Kidney (tissue), 14 donors: Measurements from ENCODE around the gene CNOT3. TPM values are rescaled to one million over a fixed set of nuclear protein-coding genes. Genes with fewer than 3 reads are reported as not detected.

Experiments
- DNase-seq, 5 donors: peaks; one replicate each; pipeline ENCODE4 v3.0.0-alpha.2; 2013 to 2020
- FAIRE-seq: peaks from 2 replicates; lab custom pipeline; 2012; peaks lifted over from hg19 to GRCh38; lab: Jason Lieb, UNC
- H3K27ac ChIP-seq, 2 donors: one replicate each; pipeline ENCODE4 v1.7.0; 2013; ENCODE audit warnings: low read depth in 2 of 2, low read length in 2 of 2, inconsistent platforms in 1 of 2
- H3K27me3 ChIP-seq: one replicate; pipeline ENCODE4 v1.7.1; 2013; ENCODE audit warnings: low read length, inconsistent platforms; ENCODE audit not compliant: control insufficient read depth, insufficient read depth
- H3K36me3 ChIP-seq, 3 donors: one replicate each; pipeline versions ENCODE4 v1.7.0 to v1.7.1; 2013; ENCODE audit warnings: low read length in 3 of 3, control low read depth in 1 of 3, inconsistent platforms in 1 of 3; ENCODE audit not compliant: insufficient read depth in 3 of 3, control insufficient read depth in 2 of 3
- H3K4me1 ChIP-seq, 3 donors: one replicate each; pipeline versions ENCODE4 v1.7.0 to v1.7.1; 2013; ENCODE audit warnings: low read length in 3 of 3, inconsistent platforms in 1 of 3, low read depth in 1 of 3; ENCODE audit not compliant: control insufficient read depth in 2 of 3, insufficient read depth in 2 of 3
- H3K4me3 ChIP-seq, 3 donors: one replicate each; pipeline versions ENCODE4 v1.7.0 to v1.8.1; 2013; ENCODE audit warnings: low read length in 3 of 3, control low read depth in 1 of 3, inconsistent platforms in 1 of 3
- H3K9ac ChIP-seq, 3 donors: one replicate each; pipeline versions ENCODE4 v1.7.0 to v1.7.1; 2013; ENCODE audit warnings: low read length in 3 of 3, control low read depth in 1 of 3, inconsistent platforms in 1 of 3
- H3K9me3 ChIP-seq, 3 donors: one replicate each; pipeline versions ENCODE4 v1.7.0 to v1.7.1; 2013; ENCODE audit warnings: low read length in 3 of 3, control low read depth in 1 of 3, inconsistent platforms in 1 of 3; ENCODE audit not compliant: control insufficient read depth in 2 of 3, insufficient read depth in 1 of 3
- intact Hi-C: fragments of 100-400 bp; cut with DNase I; formaldehyde crosslinking; loops from one replicate; pipeline ENCODE4 v1.11.1; 2022
- polyA plus RNA-seq: library from polyadenylated mRNA; stranded (reverse); fragments of 350-450 nt; fragmentation: Illumina TruSeq; extraction: RNeasy Lipid Tissue Mini Kit (QIAGEN cat#74804); gene quantifications from one replicate; pipeline ENCODE4 v1.2.3, GENCODE V29; 2014; ENCODE audit warnings: low read depth, low replicate concordance; ENCODE audit not compliant: insufficient read depth
- total RNA-seq: library from RNA; stranded (reverse); fragmentation: NEBNext Ultra II Directional; extraction: Animal tissue kit (Norgen Biotek cat#: 25700); gene quantifications from one replicate; pipeline ENCODE4 v1.2.1, GENCODE V29; 2021
- TF ChIP-seq, protein P1 (sequence below): IDR thresholded peaks from 3 replicates; pipeline ENCODE4 v1.5.1; 2012; ENCODE audit warnings: mild to moderate bottlenecking, moderate library complexity, borderline replicate concordance; ENCODE audit not compliant: insufficient read depth; ENCODE audit errors: extremely low read depth
- donor health status: control.
- donor health status: control.
- donor health status: control.
- donor health status: control.
- donor health status: control.
- donor health status: DM: yes; HTN: yes; CAD: no.
- donor health status: Normal renal cell carcinoma (clear cell type).

CNOT3 gene
- total and polyA plus RNA-seq, 2 donors from 2014 or later = 30.8 to 38.1 TPM

DNA sequence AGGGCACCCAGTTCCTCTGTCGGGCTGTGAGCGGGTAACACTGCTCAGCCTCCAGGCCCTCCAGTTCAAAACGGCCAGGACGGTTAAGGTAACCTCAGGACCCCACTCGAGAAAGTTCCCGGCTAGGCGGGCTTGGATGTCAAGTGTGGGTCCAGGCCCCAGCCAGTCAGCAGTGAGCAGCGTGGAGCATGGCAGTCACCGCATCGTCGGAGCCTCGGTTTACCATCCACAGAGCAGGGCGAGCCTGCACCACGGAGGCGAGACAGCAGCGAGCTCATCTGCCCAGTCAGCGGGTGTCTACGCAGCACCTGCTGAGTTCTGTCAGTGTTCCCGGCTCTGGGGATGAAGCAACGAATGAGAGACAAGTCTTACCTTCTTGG, 8.0 kb upstream of the CNOT3 start:
- Histone ChIP-seq H3K36me3 (peaks cover 0 to 30% (median 20%) of the 10 kb centered on the region in 3 donors), H3K4me3 (no peak overlapping the region), H3K9ac (no peak overlapping the region), H3K4me1 (no peaks in the 10 kb centered on the region), H3K9me3 (no peaks in the 10 kb centered on the region), H3K27ac (no peak overlapping the region), H3K27me3 (no peaks in the 10 kb centered on the region)
- intact Hi-C loops = no loop called here
- FAIRE-seq (no peak), DNase-seq (no peak)
- TF ChIP-seq, protein P1, sequence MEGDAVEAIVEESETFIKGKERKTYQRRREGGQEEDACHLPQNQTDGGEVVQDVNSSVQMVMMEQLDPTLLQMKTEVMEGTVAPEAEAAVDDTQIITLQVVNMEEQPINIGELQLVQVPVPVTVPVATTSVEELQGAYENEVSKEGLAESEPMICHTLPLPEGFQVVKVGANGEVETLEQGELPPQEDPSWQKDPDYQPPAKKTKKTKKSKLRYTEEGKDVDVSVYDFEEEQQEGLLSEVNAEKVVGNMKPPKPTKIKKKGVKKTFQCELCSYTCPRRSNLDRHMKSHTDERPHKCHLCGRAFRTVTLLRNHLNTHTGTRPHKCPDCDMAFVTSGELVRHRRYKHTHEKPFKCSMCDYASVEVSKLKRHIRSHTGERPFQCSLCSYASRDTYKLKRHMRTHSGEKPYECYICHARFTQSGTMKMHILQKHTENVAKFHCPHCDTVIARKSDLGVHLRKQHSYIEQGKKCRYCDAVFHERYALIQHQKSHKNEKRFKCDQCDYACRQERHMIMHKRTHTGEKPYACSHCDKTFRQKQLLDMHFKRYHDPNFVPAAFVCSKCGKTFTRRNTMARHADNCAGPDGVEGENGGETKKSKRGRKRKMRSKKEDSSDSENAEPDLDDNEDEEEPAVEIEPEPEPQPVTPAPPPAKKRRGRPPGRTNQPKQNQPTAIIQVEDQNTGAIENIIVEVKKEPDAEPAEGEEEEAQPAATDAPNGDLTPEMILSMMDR = no peak

DNA sequence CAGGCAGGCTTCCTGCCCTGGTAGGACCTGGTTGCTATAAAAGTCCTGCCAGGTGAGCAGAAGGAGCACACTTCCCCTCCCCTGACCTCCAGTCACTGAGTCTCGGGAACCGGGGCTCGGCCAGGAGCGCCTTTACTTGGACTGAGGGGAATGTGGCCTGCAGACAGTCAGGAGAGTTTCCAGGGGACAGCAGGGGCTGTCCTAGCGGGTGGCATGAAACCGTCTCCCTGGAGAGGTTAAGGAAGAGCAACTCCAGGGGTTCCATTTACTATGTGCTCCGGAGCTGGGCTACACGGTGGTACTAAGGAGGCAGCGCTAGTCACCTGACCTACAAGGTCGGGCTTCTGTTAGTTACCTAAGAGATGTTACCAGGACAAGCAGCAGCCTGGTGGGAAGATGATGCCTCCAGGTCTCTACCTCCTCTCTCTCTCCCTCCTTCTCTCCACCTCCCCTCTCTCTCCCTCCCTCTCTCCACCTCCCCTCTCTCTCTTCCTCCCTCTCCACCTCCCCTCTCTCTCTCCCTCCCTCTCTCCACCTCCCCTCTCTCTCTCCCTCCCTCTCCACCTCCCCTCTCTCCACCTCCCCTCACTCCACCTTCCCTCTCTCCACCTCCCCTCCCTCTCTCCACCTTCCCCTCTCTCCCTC, 4.1 kb upstream of the CNOT3 start:
- TF ChIP-seq, protein P1 = no peak
- Histone ChIP-seq H3K27me3 (no peaks in the 10 kb centered on the region), H3K9me3 (no peaks in the 10 kb centered on the region), H3K4me3 (no peak overlapping the region), H3K4me1 (peaks cover 0 to 9% (median 0%) of the 10 kb centered on the region in 3 donors), H3K9ac (no peak overlapping the region), H3K36me3 (peaks cover 0 to 7% (median 6%) of the 10 kb centered on the region in 3 donors), H3K27ac (no peak overlapping the region)
- FAIRE-seq = no peak
- intact Hi-C loops = no loop called here
- DNase-seq = peak in 4 of 5 donors; percentile 30 to 85 (median 64)

DNA sequence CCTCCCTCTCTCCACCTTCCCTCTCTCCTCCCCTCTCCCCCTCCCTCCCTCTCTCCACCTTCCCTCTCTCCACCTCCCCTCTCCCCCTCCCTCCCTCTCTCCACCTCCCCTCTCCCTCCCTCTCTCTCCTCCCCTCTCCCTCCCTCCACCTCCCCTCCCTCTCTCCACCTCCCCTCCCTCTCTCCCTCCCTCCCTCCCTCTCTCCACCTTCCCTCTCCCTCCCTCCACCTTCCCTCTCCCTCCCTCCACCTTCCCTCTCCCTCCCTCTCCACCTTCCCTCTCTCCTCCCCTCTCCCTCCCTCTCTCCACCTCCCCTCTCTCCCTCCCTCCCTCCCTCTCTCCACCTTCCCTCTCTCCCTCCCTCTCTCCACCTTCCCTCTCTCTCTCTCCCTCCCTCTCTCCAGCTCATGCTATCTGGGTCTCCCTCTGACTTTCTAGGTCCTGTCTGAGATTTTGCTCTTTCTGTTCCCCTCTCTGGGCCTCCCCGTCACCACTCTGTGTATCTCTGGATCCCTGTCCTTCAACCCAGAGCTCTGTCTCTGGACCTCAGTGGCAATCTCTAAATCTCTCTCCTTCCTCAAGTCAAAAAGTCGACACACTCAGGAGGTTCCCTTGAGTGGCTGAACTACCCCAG, 3.5 kb upstream of the CNOT3 start:
- peaks cover 0 to 14% (median 0%) of the 10 kb centered on the region in 3 donors for H3K4me1 ChIP-seq
- H3K27me3 ChIP-seq = no peaks in the 10 kb centered on the region
- no peak overlapping the region for H3K9ac ChIP-seq
- TF ChIP-seq, protein P1 = no peak
- no peak overlapping the region for H3K27ac ChIP-seq
- H3K4me3 ChIP-seq = no peak overlapping the region
- intact Hi-C loops = no loop called here
- DNase-seq = no peak
- no peaks in the 10 kb centered on the region for H3K9me3 ChIP-seq
- FAIRE-seq = no peak
- H3K36me3 ChIP-seq = peaks cover 0 to 7% (median 6%) of the 10 kb centered on the region in 3 donors
